GM10248 (cell line): ENCODE results near the gene CTCFL.

Source experiments
- CTCF ChIA-PET: fragments of 300-600 bp; sonication (Branson Sonifier 250); formaldehyde crosslinking; extraction: SDS; loops from one replicate; lab custom pipeline; 2021; ENCODE audit warnings: antibody characterized with exemption; lab: Yijun Ruan, JAX
- POLR2A ChIA-PET: fragments of 350-650 bp; sonication (Branson Sonifier 250); formaldehyde crosslinking; extraction: SDS; loops from one replicate; lab custom pipeline; 2020; ENCODE audit warnings: antibody characterized with exemption; lab: Yijun Ruan, JAX
- DNase-seq: peaks from one replicate; pipeline ENCODE4 v3.0.0; 2012; ENCODE audit errors: extremely low spot score
- TF ChIP-seq, protein P1 (sequence below): IDR thresholded peaks from 2 replicates; pipeline ENCODE4 v1.5.1; 2012; ENCODE audit warnings: mild to moderate bottlenecking, low read depth; ENCODE audit errors: extremely low read depth, missing control alignments, control extremely low read depth

The CTCFL gene

DNA sequence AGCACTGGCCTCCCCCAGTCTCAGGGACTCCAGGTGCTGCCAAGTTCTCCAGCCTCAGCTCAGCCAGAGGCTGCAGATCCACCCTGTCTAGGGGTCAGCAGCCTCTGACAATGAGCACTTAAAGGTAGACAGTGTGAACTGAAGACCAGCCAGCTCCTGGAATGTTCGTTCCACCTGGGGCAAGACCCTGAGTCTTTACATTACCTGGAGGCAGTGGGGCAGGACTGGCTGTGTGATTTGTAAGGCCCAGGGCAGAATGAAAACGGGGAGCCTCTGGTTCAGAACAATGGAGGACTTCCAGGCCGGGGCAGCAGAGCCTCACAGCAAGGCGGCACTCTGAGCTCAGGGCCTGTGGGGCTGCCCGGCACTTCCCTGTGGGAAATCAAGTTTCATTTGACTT, 65.0 kb downstream of the CTCFL start:
- CTCF ChIA-PET, result no interaction called here
- TF ChIP-seq, protein P1, sequence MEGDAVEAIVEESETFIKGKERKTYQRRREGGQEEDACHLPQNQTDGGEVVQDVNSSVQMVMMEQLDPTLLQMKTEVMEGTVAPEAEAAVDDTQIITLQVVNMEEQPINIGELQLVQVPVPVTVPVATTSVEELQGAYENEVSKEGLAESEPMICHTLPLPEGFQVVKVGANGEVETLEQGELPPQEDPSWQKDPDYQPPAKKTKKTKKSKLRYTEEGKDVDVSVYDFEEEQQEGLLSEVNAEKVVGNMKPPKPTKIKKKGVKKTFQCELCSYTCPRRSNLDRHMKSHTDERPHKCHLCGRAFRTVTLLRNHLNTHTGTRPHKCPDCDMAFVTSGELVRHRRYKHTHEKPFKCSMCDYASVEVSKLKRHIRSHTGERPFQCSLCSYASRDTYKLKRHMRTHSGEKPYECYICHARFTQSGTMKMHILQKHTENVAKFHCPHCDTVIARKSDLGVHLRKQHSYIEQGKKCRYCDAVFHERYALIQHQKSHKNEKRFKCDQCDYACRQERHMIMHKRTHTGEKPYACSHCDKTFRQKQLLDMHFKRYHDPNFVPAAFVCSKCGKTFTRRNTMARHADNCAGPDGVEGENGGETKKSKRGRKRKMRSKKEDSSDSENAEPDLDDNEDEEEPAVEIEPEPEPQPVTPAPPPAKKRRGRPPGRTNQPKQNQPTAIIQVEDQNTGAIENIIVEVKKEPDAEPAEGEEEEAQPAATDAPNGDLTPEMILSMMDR, result no peak
- DNase-seq, result no peak
- POLR2A ChIA-PET, result no interaction called here

DNA sequence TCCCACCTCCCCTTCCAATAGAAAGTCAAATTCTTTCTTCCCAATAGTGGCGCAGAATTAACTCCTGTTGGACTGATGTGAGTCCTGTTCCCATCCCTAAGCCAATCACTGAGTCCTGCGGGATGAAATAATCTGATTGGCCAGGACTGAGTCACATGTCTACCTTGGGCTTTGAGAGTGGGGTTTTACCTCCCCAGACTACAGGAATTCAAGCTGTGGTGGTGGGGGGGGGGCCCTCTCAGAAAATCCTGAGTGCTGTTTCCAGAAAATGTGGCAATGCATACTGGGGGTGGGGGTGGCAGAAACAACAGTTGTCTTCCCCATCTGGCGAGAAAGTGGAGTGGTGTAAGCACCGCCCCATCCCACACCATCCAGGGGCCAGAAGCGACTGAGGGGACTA, 65.7 kb downstream of the CTCFL start:
- CTCF ChIA-PET, result interaction anchor here (1.9 kb wide), 1 partner anchor 14 kb away, joined by 6 read pairs; no protein-coding TSS in a partner anchor
- no peak for DNase-seq
- POLR2A ChIA-PET, result no interaction called here
- TF ChIP-seq, protein P1, result no peak

DNA sequence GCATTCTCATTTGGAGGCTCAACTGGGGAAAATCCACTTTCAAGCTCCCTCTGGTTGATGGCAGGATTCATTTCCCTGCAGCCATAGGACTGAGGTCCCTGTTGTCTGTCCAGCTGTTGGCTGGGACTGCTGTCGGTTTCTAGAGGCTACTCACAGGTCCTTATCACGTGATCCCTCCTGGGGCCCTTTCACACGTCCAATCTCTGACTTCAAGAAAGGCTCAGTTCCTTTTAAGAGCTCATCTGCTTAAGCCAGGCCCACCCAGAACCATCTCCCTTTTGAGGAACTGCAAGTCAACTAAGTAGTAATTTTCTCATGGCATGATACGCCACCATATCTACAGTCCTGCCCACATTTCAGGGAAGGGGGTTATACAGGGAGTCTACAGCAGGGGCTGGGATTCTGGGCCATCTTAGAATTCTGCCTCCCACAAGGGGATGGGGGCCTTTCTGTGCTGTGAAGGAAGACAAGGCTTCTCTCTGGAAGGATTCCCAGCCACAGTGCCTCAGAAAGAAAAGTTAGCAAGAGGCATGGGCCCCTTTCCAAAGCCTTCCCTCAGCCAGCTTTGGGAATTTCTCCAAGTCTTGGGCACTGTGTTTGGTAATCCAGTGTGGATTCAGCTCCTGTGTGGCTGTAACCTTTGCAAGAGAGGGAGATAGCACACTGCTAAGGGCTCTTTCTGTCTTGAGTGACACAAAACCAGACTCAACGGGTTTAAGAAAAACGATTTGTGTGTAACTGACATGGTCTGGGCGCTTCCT, 66.4 kb downstream of the CTCFL start:
- POLR2A ChIA-PET, result no interaction called here
- CTCF ChIA-PET, result interaction anchor here (1.2 to 1.9 kb wide), 2 partner anchors 8 to 15 kb away, joined by 3 to 6 read pairs; no protein-coding TSS in a partner anchor
- TF ChIP-seq, protein P1, result no peak
- no peak for DNase-seq

DNA sequence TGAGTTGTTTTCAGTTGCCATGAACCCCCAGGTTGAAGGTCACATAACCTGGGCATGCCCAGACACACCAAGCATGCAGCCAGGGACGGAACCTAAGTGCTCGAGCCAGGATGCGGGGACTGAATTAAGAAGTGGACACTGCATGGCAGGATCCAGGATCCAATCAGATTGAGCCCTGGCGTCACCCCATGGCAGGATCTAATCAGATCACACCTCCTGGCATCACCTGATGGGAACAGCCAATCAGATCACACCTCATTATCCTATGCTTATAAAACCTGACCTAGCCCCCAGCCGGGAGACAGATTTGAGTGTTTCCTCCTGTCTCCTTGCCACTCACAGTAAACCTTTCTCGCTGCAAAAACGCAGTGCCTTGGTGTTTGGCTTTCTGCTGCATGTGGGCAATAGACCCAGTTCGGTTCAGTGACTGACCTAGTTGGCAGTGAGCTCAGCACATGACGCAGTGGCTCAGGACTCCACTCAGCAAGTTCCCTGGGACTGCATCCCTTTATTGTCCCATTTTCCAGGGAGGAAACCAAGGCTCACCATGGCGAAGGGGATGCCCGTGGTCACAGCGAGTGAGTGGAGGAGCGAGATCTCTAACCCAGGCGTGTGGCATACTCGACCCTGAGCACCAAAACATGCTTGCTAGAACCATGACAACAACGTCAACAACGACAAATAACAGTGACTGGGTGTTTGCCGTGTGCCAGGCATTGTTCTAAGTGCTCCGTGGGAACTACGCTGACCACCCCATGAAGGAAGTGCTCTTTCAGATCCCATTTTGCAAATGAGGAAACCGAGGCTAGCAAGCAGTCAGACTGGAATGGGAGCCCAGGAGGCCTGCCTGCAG, 67.5 kb downstream of the CTCFL start:
- TF ChIP-seq, protein P1, result no peak
- ChIA-PET POLR2A (no interaction called here), CTCF (interaction anchor here (1.2 to 1.9 kb wide), 2 partner anchors 9 to 16 kb away, joined by 3 to 6 read pairs; no protein-coding TSS in a partner anchor)
- DNase-seq, result no peak

DNA sequence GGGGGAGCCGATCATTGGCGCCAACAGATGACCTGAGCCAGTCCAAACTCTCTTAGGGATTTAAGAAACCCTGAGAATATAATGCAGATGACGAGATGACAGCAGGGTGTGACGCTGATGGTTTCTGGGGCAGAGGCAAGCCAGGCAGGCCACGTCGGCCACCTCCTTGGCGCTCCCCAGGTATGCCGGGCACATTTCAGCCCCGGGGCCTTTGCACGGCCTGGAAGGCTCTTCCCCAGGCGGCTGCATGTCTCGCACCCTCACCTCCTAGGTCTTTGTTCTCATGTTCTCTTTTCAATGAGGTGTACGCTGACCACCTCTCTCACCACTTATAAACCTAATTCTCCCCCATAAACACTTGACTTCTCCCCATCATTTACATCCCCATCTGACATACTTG, 68.8 kb downstream of the CTCFL start:
- CTCF ChIA-PET, result no interaction called here
- POLR2A ChIA-PET, result no interaction called here
- TF ChIP-seq, protein P1, result no peak
- no peak for DNase-seq

DNA sequence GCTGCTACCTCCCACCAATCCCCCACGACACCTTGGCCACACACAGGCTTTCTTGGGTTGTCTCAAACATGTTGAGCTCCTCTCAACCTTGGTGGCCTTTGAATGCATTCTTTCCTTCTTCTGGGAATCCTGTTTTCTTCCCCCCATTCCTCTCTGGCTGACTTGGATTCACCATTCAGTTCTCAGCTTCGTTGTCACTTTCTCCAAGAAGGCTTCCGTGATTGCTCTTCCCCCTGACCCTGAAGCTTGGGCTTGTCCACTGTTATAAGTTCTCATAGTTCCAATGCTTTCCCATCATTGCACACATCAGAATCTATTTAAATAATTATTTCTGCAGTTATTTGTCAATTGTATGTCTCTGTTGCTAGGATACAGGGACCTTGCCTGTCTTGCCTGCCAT, 69.6 kb downstream of the CTCFL start:
- TF ChIP-seq, protein P1, result no peak
- DNase-seq, result no peak
- ChIA-PET CTCF (interaction anchor here (0.9 to 2.1 kb wide), 5 partner anchors 9 to 40 kb away, joined by 3 to 6 read pairs (median 4); no protein-coding TSS in a partner anchor), POLR2A (no interaction called here)
